ENCODE results near the gene SNX1. TPM values are rescaled to one million over a fixed set of nuclear protein-coding genes. Genes with fewer than 3 reads are reported as not detected.
A peak's percentile ranks its signal among the peaks of the same experiment; 100 is the strongest.

Gene SNX1
- total and polyA plus RNA-seq, 2 of the 13 experiments (the other 11 are each of a cell fraction or from before 2014, with no cell fraction given): 29.3 to 60.1 TPM

GRCh38 chr15:64093627-64094417, 2.0 kb upstream of the SNX1 start, which contains the start of gene CIAO2A (continued):
- TF ChIP-seq PHF20 (CRISPR knock-in tag; IDR thresholded peaks at IDR 0.05): peak; percentile 59
- TF ChIP-seq ELF3 (CRISPR knock-in tag; IDR thresholded peaks at IDR 0.05): peak; percentile 92
- peak; percentile 98 for TF ChIP-seq ZBTB21 (CRISPR knock-in tag; IDR thresholded peaks at IDR 0.05)
- no peak for TF ChIP-seq ZNF891 (CRISPR knock-in tag; IDR thresholded peaks at IDR 0.05)
- no peak for TF ChIP-seq ZMAT5 (CRISPR knock-in tag; IDR thresholded peaks at IDR 0.05; ENCODE audit: borderline replicate concordance, low read depth)
- no peak for TF ChIP-seq HOXA7 (CRISPR knock-in tag; IDR thresholded peaks at IDR 0.05)
- no peak for TF ChIP-seq RXRA (CRISPR knock-in tag; IDR thresholded peaks at IDR 0.05)
- no peak for TF ChIP-seq NFIB (CRISPR knock-in tag; IDR thresholded peaks at IDR 0.05; ENCODE audit: borderline replicate concordance)
- TF ChIP-seq ZFYVE20 (CRISPR knock-in tag; IDR thresholded peaks at IDR 0.05; ENCODE audit: borderline replicate concordance, low read depth): no peak
- no peak for TF ChIP-seq THRA (CRISPR knock-in tag; IDR thresholded peaks at IDR 0.05; ENCODE audit: borderline replicate concordance)
- peak; percentile 93 for TF ChIP-seq ELF4 (CRISPR knock-in tag; IDR thresholded peaks at IDR 0.05; ENCODE audit: borderline replicate concordance)
- TF ChIP-seq NR2C2 (CRISPR knock-in tag; IDR thresholded peaks at IDR 0.05; ENCODE audit: borderline replicate concordance): peak; percentile 81
- no peak for TF ChIP-seq ATF7 (IDR thresholded peaks at IDR 0.05)
- TF ChIP-seq ATF7 (CRISPR knock-in tag; IDR thresholded peaks at IDR 0.05): 0 out of 2 replicates have a peak, but pooled peaks have one; percentile 31
- TF ChIP-seq, protein P1, sequence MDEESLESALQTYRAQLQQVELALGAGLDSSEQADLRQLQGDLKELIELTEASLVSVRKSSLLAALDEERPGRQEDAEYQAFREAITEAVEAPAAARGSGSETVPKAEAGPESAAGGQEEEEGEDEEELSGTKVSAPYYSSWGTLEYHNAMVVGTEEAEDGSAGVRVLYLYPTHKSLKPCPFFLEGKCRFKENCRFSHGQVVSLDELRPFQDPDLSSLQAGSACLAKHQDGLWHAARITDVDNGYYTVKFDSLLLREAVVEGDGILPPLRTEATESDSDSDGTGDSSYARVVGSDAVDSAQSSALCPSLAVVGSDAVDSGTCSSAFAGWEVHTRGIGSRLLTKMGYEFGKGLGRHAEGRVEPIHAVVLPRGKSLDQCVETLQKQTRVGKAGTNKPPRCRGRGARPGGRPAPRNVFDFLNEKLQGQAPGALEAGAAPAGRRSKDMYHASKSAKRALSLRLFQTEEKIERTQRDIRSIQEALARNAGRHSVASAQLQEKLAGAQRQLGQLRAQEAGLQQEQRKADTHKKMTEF (CRISPR knock-in tag; IDR thresholded peaks at IDR 0.05): peak; percentile 49; the same call in 1 of the 2 replicates
- TF ChIP-seq MBNL3 (CRISPR knock-in tag; conservative IDR thresholded peaks at IDR 0.05): no peak
- TF ChIP-seq NFE2 (CRISPR knock-in tag; IDR thresholded peaks at IDR 0.05): no peak
- peak; percentile 19; the same call in 1 of the 2 replicates for TF ChIP-seq ZMYM4 (CRISPR knock-in tag; IDR thresholded peaks at IDR 0.05)
- TF ChIP-seq, protein P2, sequence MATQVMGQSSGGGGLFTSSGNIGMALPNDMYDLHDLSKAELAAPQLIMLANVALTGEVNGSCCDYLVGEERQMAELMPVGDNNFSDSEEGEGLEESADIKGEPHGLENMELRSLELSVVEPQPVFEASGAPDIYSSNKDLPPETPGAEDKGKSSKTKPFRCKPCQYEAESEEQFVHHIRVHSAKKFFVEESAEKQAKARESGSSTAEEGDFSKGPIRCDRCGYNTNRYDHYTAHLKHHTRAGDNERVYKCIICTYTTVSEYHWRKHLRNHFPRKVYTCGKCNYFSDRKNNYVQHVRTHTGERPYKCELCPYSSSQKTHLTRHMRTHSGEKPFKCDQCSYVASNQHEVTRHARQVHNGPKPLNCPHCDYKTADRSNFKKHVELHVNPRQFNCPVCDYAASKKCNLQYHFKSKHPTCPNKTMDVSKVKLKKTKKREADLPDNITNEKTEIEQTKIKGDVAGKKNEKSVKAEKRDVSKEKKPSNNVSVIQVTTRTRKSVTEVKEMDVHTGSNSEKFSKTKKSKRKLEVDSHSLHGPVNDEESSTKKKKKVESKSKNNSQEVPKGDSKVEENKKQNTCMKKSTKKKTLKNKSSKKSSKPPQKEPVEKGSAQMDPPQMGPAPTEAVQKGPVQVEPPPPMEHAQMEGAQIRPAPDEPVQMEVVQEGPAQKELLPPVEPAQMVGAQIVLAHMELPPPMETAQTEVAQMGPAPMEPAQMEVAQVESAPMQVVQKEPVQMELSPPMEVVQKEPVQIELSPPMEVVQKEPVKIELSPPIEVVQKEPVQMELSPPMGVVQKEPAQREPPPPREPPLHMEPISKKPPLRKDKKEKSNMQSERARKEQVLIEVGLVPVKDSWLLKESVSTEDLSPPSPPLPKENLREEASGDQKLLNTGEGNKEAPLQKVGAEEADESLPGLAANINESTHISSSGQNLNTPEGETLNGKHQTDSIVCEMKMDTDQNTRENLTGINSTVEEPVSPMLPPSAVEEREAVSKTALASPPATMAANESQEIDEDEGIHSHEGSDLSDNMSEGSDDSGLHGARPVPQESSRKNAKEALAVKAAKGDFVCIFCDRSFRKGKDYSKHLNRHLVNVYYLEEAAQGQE (IDR thresholded peaks at IDR 0.05; ENCODE audit: borderline replicate concordance in 1 of 2, low read depth in 1 of 2, low read length in 2 of 2): no peak
- no peak for TF ChIP-seq ZNF282 (IDR thresholded peaks at IDR 0.05; ENCODE audit: partially characterized antibody)
- no peak for TF ChIP-seq HOMEZ (CRISPR knock-in tag; IDR thresholded peaks at IDR 0.05; ENCODE audit: low read depth)

All from HepG2 (cell line).